Uterus (tissue), 2 donors: ENCODE data around the gene NFIL3.

Experiments used
- CTCF ChIP-seq, 4 experiments: fragments of 200-600 bp in 2 of 4; fragments of 450-650 bp in 2 of 4; sonication (generic) in 2 of 4; IDR thresholded peaks; one replicate each; pipeline ENCODE4 v1.5.1; 2016 to 2019; ENCODE audit warnings: antibody characterized with exemption in 4 of 4, mild to moderate bottlenecking in 2 of 4, moderate library complexity in 1 of 4
- POLR2A ChIP-seq, 2 donors: fragments of 450-650 bp; IDR thresholded peaks; one replicate each; pipeline ENCODE4 v1.6.1; 2016; ENCODE audit warnings: antibody characterized with exemption in 2 of 2, mild to moderate bottlenecking in 1 of 2, moderate library complexity in 1 of 2

DNA sequence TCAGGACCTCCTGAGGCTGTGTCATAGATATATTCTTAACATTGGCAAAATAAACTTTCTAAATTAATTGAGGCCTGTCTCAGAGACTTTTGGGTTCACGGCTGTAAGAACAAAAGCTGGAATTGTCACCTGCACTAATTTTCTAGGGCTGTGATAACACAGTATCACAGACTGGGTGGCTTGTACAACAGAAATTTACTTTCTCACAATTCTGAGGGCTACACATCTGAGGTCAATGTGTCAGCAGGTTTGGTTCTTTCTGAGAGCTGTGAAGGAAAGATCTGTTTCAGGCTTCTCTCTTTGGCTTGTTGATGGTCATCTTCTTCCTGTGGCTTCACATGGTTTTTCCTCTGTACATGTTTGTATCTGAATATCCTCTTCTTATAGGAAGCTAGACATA lies 29.2 kb upstream of the NFIL3 start:
- TF ChIP-seq CTCF (IDR thresholded peaks at IDR 0.05) (no peak), POLR2A (IDR thresholded peaks at IDR 0.05) (no peak)
